22Rv1 (cell line): ENCODE measurements around the gene OLIG3.

Experiments used
- H3K27ac ChIP-seq: fragments of 450-650 bp; 2 replicates; pipeline ENCODE4 v1.5.1; 2017
- CTCF ChIP-seq: fragments of 450-650 bp; IDR thresholded peaks from 2 replicates; pipeline ENCODE4 v1.5.1; 2017; ENCODE audit warnings: mild to moderate bottlenecking
- ZFX ChIP-seq: fragments of 450-650 bp; IDR thresholded peaks from 2 replicates; pipeline ENCODE4 v1.6.1; 2017; ENCODE audit warnings: antibody characterized with exemption, borderline replicate concordance

OLIG3 gene

DNA sequence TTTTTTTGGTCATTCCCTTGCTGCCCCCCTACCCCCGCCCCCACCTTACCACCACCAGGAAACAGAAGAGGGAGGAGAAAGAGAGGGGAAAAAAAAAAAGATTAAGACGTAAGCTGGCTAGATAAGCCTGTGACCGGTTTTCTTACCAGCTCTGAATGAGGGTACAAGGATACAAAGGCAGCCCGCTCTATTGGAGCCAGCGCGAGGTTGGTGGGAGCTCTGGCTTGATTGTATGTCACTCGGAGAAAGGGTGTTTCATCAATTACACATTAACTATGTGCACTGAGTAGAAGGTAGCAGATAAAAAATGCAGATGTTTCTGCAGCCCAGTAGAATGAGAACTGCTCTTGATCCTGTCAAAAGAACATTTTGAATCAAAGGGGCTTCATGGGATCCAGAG, 28.6 kb upstream of the OLIG3 start:
- H3K27ac ChIP-seq: no peak overlapping the region
- TF ChIP-seq CTCF (no peak), ZFX (no peak)

GRCh38 chr6:137522198-137522798, 28.1 kb upstream of the OLIG3 start:
- no peak overlapping the region for H3K27ac ChIP-seq
- TF ChIP-seq CTCF (no peak), ZFX (no peak)

DNA sequence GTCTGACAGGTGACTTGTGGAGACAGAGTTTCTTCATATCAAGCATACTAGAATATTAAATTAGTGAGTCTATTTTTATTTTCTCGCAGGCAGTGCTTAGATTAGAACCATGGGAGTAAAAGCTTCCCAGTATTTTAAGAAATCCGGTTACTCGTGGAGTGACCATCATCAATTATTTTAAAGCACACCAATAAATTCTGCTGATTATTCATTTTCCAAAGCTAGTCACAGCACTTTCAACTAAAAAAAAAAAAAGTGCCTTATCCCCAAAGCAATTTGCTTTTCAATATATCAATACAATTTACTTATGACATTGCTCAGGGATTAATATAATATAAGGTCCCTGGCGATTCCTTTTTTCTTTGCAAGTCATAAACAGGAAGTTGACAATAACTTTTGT, 26.3 kb upstream of the OLIG3 start:
- H3K27ac ChIP-seq: no peak overlapping the region
- no peak for TF ChIP-seq ZFX
- no peak for TF ChIP-seq CTCF

- no peak for TF ChIP-seq CTCF
- TF ChIP-seq ZFX: no peak
- no peak overlapping the region for H3K27ac ChIP-seq
Measured at GRCh38 chr6:137519629-137520176, 25.5 kb upstream of the OLIG3 start.

DNA sequence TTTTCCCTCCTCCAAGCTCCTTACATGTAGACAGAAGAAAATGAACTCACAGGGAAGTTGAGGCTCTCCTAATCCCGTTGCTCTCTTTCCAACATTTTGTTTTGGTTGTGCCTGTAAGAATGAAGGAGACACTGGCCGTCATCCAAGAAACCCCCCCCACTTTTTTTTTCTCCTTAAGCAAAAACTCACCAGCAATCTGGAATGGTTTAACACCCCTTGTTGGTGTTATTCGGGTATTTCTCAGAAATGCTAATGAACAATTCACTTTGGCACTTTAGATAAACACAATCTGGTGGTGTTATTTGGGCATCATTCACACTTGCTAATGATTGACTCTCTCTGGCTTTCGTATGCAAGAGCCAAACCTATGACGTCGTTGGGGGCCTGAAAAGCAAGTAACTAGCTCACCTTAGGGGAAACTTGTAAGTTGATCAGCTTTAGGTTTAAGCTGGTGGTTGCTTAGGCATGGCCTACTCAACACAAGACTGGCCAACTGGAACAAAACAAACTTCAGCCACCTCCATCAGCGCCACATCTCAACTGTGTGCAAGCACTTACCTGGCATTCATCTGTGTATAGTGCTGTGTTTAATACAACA, 24.3 kb upstream of the OLIG3 start:
- TF ChIP-seq ZFX (no peak), CTCF (no peak)
- H3K27ac ChIP-seq: no peak overlapping the region

DNA sequence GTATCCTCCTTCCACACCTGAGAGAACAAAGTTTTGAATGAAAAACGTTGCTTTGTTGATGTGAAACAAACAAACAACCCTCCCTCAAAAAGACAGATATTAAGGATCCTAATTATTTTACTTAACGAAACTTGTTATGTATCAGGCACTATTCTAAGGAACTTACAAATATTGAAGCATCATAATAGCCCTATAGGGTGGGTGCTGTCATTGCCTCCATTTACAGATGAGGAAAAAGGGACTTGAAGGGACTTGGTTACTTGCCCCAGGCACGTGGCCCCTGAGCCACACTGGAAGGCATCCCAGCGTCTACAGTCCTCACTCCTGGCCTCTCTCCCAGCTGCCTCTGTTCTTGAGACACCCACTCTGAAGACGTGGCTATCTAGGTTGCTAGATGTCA, 20.2 kb upstream of the OLIG3 start:
- TF ChIP-seq CTCF (no peak), ZFX (no peak)
- no peak overlapping the region for H3K27ac ChIP-seq
